H7 (cell line): Measurements from ENCODE around the gene SLC9A9. TPM values are rescaled to one million over a fixed set of nuclear protein-coding genes. Genes with fewer than 3 reads are reported as not detected.

Source experiments
- DNase-seq: peaks from one replicate; pipeline ENCODE4 v3.0.0; 2012
- H3K27me3 ChIP-seq: 2 replicates; pipeline ENCODE4 v1.6.0; 2011; ENCODE audit warnings: mild to moderate bottlenecking, low read length; ENCODE audit not compliant: control insufficient read depth, insufficient read depth
- H3K36me3 ChIP-seq: replicated peaks from 2 replicates; pipeline ENCODE4 v1.5.1; 2011; ENCODE audit warnings: low read length; ENCODE audit not compliant: control insufficient read depth, insufficient read depth
- H3K4me3 ChIP-seq: 2 replicates; pipeline ENCODE4 v1.5.1; 2011; ENCODE audit warnings: low read depth, mild to moderate bottlenecking, control low read depth, low read length, moderate library complexity; ENCODE audit not compliant: insufficient read depth
- total RNA-seq: library from RNA; depleted of rRNA; stranded (reverse); fragments of >200 nt; shearing (Covaris generic); gene quantifications from 2 replicates; pipeline ENCODE4 v1.2.3, GENCODE V29; 2014

The SLC9A9 gene
- total RNA-seq, 1 experiment from 2014 or later = 4.1 TPM

- DNase-seq = no peak
- no peaks in the 10 kb centered on the region for H3K36me3 ChIP-seq
- H3K27me3 ChIP-seq = no peaks in the 10 kb centered on the region
- H3K4me3 ChIP-seq = no peak overlapping the region
Observed at GRCh38 chr3:143563786-143564185, 284.5 kb downstream of the SLC9A9 start.

- Histone ChIP-seq H3K4me3 (no peak overlapping the region), H3K36me3 (no peaks in the 10 kb centered on the region), H3K27me3 (no peaks in the 10 kb centered on the region)
- no peak for DNase-seq
Observed at GRCh38 chr3:143562789-143563188, 285.5 kb downstream of the SLC9A9 start.

- no peak overlapping the region for H3K4me3 ChIP-seq
- H3K27me3 ChIP-seq = no peaks in the 10 kb centered on the region
- DNase-seq = no peak
- H3K36me3 ChIP-seq = no peaks in the 10 kb centered on the region
Observed at GRCh38 chr3:143559296-143559695, 289.0 kb downstream of the SLC9A9 start.

GRCh38 chr3:143552851-143553250 lies 295.4 kb downstream of the SLC9A9 start:
- no peaks in the 10 kb centered on the region for H3K36me3 ChIP-seq

GRCh38 chr3:143551761-143552160 lies 296.5 kb downstream of the SLC9A9 start:
- Histone ChIP-seq H3K4me3 (no peak overlapping the region), H3K36me3 (no peaks in the 10 kb centered on the region), H3K27me3 (no peaks in the 10 kb centered on the region)
- DNase-seq = no peak

More at GRCh38 chr3:143552851-143553250, 295.4 kb downstream of the SLC9A9 start:
- H3K4me3 ChIP-seq = no peak overlapping the region
- no peak for DNase-seq
- no peaks in the 10 kb centered on the region for H3K27me3 ChIP-seq

- no peak for DNase-seq
- Histone ChIP-seq H3K4me3 (no peak overlapping the region), H3K36me3 (no peaks in the 10 kb centered on the region), H3K27me3 (no peaks in the 10 kb centered on the region)
Observed at GRCh38 chr3:143548861-143549497, 299.3 kb downstream of the SLC9A9 start.

- DNase-seq = no peak
- H3K36me3 ChIP-seq = no peaks in the 10 kb centered on the region
- H3K27me3 ChIP-seq = no peaks in the 10 kb centered on the region
- H3K4me3 ChIP-seq = no peak overlapping the region
Observed at GRCh38 chr3:143548393-143548792, 299.9 kb downstream of the SLC9A9 start.

GRCh38 chr3:143538577-143538981 lies 309.7 kb downstream of the SLC9A9 start:
- Histone ChIP-seq H3K4me3 (no peak overlapping the region), H3K36me3 (no peaks in the 10 kb centered on the region), H3K27me3 (no peaks in the 10 kb centered on the region)
- no peak for DNase-seq

- DNase-seq = no peak
- H3K27me3 ChIP-seq = no peaks in the 10 kb centered on the region
- no peaks in the 10 kb centered on the region for H3K36me3 ChIP-seq
- no peak overlapping the region for H3K4me3 ChIP-seq
Observed at GRCh38 chr3:143538061-143538460, 310.2 kb downstream of the SLC9A9 start.

- Histone ChIP-seq H3K36me3 (no peaks in the 10 kb centered on the region), H3K27me3 (no peaks in the 10 kb centered on the region), H3K4me3 (no peak overlapping the region)
- DNase-seq = no peak
Observed at GRCh38 chr3:143536817-143537535, 311.3 kb downstream of the SLC9A9 start.

GRCh38 chr3:143535994-143536784 lies 312.1 kb downstream of the SLC9A9 start:
- no peaks in the 10 kb centered on the region for H3K36me3 ChIP-seq
- no peak overlapping the region for H3K4me3 ChIP-seq
- H3K27me3 ChIP-seq = no peaks in the 10 kb centered on the region
- DNase-seq = no peak

GRCh38 chr3:143533391-143533790 lies 314.9 kb downstream of the SLC9A9 start:
- Histone ChIP-seq H3K4me3 (no peak overlapping the region), H3K36me3 (no peaks in the 10 kb centered on the region), H3K27me3 (no peaks in the 10 kb centered on the region)
- no peak for DNase-seq

- no peaks in the 10 kb centered on the region for H3K27me3 ChIP-seq
- no peaks in the 10 kb centered on the region for H3K36me3 ChIP-seq
- no peak overlapping the region for H3K4me3 ChIP-seq
- DNase-seq = no peak
Observed at GRCh38 chr3:143532091-143532490, 316.2 kb downstream of the SLC9A9 start.

- DNase-seq = no peak
- H3K27me3 ChIP-seq = no peaks in the 10 kb centered on the region
- H3K4me3 ChIP-seq = no peak overlapping the region
- H3K36me3 ChIP-seq = no peaks in the 10 kb centered on the region
Observed at GRCh38 chr3:143531101-143531500, 317.2 kb downstream of the SLC9A9 start.

- H3K27me3 ChIP-seq = no peaks in the 10 kb centered on the region
- H3K4me3 ChIP-seq = no peak overlapping the region
- H3K36me3 ChIP-seq = no peaks in the 10 kb centered on the region
- no peak for DNase-seq
Observed at GRCh38 chr3:143529798-143530197, 318.5 kb downstream of the SLC9A9 start.
